ENCODE results near the gene BCAP31.

The BCAP31 gene

DNA sequence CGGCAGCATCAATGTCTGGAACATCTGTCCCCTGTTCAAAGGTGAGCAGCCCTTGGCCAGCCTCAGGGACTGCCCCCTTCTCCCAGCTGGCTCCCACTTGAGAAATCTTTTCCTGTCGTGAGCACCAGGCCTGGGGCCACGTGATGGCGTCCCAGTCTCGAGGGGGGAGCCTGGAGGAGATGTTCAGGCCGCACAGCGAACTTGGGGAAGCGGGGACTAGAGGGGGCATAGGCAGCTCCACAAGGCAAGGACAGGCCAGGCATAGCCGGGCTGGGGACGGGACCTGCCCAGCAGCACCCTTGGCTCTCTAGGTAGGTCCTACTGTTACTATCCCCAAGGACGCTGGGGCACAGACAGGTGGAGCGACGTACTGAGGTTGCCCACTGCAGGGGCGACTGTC lies 33.7 kb downstream of the BCAP31 start:
- H3K27ac ChIP-seq (ENCODE audit: low read depth, low read length), result no peak overlapping the region
- H3K27me3 ChIP-seq (ENCODE audit: control insufficient read depth in 5 of 5, insufficient read depth in 4 of 5, low read length in 5 of 5), result peaks cover 4 to 16% (median 10%) of the 10 kb centered on the region in 5 donors
- peaks cover 0 to 3% (median 0%) of the 10 kb centered on the region in 5 donors for H3K36me3 ChIP-seq (ENCODE audit: control insufficient read depth in 5 of 5, insufficient read depth in 5 of 5, low read length in 5 of 5)
- H3K9me3 ChIP-seq (ENCODE audit: control insufficient read depth in 5 of 5, low read length in 5 of 5), result no peaks in the 10 kb centered on the region
- H3K4me1 ChIP-seq (ENCODE audit: control insufficient read depth in 5 of 5, insufficient read depth in 5 of 5, low read length in 5 of 5), result peaks cover 0 to 24% (median 11%) of the 10 kb centered on the region in 5 donors
- H3K9ac ChIP-seq (ENCODE audit: low read length in 5 of 5), result no peak overlapping the region
- H3K4me3 ChIP-seq (ENCODE audit: low read depth in 1 of 5, low read length in 5 of 5), result no peak overlapping the region

DNA sequence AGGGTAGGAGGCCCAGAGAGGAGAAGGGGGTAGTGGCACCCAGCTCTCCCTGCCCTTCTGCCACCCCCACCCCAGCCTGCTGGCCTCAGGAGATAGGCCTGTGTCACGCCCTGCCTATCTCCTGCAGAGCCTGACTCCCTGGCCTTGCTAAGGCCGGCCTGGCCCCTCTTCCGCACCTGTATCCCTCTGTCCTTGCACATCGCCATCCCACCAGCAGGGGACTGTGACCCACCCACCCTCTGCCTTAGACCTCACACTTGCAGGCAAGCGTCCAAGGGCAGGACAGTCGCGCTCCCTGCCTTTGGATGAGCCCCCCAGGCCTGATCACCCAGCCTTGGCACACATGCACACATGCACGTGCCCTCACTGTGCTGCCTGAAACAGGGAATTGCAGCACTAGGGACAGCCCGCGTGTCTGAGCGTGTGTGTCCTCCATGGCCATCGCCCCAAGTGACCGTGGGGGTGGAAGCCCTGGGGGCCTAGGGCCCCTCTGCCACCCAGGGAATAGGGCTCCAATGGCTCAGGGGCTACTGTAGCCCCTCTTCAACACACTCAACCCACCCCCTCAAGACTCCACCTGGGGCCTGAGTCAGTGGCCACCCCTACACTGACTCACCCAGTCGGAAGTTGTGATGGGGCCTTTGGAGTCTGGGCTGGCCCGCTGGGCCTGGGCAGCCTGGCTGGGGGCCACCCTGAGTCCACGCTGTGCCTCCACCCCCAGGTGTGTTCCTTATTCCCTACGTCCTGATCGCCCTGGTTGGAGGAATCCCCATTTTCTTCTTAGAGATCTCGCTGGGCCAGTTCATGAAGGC lies 34.3 kb downstream of the BCAP31 start:
- Histone ChIP-seq H3K9me3 (ENCODE audit: control insufficient read depth in 5 of 5, low read length in 5 of 5) (no peaks in the 10 kb centered on the region), H3K4me3 (ENCODE audit: low read depth in 1 of 5, low read length in 5 of 5) (peak overlapping the region in 1 of 5 donors; percentile 44), H3K27me3 (ENCODE audit: control insufficient read depth in 5 of 5, insufficient read depth in 4 of 5, low read length in 5 of 5) (peaks cover 4 to 17% (median 11%) of the 10 kb centered on the region in 5 donors), H3K27ac (ENCODE audit: low read depth, low read length) (no peak overlapping the region), H3K4me1 (ENCODE audit: control insufficient read depth in 5 of 5, insufficient read depth in 5 of 5, low read length in 5 of 5) (peaks cover 0 to 24% (median 11%) of the 10 kb centered on the region in 5 donors), H3K36me3 (ENCODE audit: control insufficient read depth in 5 of 5, insufficient read depth in 5 of 5, low read length in 5 of 5) (peaks cover 0 to 3% (median 0%) of the 10 kb centered on the region in 5 donors), H3K9ac (ENCODE audit: low read length in 5 of 5) (no peak overlapping the region)

DNA sequence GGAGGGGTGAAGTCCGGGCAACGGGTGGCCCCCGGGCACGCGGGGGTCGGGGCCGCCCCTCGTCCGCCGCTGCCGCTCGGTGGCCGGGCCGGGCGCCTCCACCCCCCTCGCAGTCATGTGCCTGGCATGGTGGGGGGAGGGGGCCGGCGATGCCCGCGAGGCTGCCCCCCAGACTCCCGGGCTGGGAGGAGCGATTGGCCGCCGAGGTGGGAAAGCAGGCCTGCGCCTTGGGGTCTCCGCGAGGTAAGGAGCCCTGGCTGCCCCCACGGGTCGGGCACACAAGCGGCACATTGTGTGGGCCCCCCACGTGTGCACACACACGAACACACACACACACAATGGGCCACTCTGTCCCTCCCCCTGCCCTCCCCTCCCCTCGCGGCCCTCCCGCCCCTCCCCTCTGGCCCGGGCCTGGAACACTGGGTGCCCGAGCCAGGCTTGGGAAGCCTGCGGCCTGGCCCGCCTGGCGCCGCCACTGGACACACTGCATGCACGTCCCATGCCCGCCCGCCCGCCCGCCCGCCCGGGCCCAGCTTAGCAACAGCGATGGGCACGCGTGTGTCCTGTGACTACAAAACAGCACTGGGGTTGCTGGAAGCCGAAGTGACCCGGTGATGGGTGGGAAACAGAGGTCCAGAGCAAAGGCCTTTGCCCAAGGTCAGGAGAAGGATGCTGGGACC lies 35.1 kb downstream of the BCAP31 start:
- no peak overlapping the region for H3K9ac ChIP-seq (ENCODE audit: low read length in 5 of 5)
- H3K27me3 ChIP-seq (ENCODE audit: control insufficient read depth in 5 of 5, insufficient read depth in 4 of 5, low read length in 5 of 5), result peaks cover 4 to 22% (median 12%) of the 10 kb centered on the region in 5 donors
- no peaks in the 10 kb centered on the region for H3K36me3 ChIP-seq (ENCODE audit: control insufficient read depth in 5 of 5, insufficient read depth in 5 of 5, low read length in 5 of 5)
- no peak overlapping the region for H3K27ac ChIP-seq (ENCODE audit: low read depth, low read length)
- peaks cover 0 to 24% (median 11%) of the 10 kb centered on the region in 5 donors for H3K4me1 ChIP-seq (ENCODE audit: control insufficient read depth in 5 of 5, insufficient read depth in 5 of 5, low read length in 5 of 5)
- H3K9me3 ChIP-seq (ENCODE audit: control insufficient read depth in 5 of 5, low read length in 5 of 5), result peaks cover 0 to under 1% (median 0%) of the 10 kb centered on the region in 5 donors
- peak overlapping the region in 2 of 5 donors; percentile 44 to 52 for H3K4me3 ChIP-seq (ENCODE audit: low read depth in 1 of 5, low read length in 5 of 5)

DNA sequence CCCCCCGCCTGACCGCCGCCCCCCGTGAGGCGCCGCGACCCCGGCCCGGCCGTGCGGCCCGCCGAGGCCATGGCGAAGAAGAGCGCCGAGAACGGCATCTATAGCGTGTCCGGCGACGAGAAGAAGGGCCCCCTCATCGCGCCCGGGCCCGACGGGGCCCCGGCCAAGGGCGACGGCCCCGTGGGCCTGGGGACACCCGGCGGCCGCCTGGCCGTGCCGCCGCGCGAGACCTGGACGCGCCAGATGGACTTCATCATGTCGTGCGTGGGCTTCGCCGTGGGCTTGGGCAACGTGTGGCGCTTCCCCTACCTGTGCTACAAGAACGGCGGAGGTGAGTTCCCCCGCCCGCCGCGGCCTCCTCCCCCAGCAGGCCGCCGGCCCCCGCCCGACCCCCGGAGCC lies 35.7 kb downstream of the BCAP31 start:
- Histone ChIP-seq H3K36me3 (ENCODE audit: control insufficient read depth in 5 of 5, insufficient read depth in 5 of 5, low read length in 5 of 5) (no peaks in the 10 kb centered on the region), H3K27ac (ENCODE audit: low read depth, low read length) (no peak overlapping the region), H3K4me3 (ENCODE audit: low read depth in 1 of 5, low read length in 5 of 5) (peak overlapping the region in 3 of 5 donors; percentile 22 to 52 (median 51)), H3K9ac (ENCODE audit: low read length in 5 of 5) (no peak overlapping the region), H3K27me3 (ENCODE audit: control insufficient read depth in 5 of 5, insufficient read depth in 4 of 5, low read length in 5 of 5) (peaks cover 4 to 23% (median 12%) of the 10 kb centered on the region in 5 donors), H3K9me3 (ENCODE audit: control insufficient read depth in 5 of 5, low read length in 5 of 5) (peaks cover 0 to 6% (median 0%) of the 10 kb centered on the region in 5 donors), H3K4me1 (ENCODE audit: control insufficient read depth in 5 of 5, insufficient read depth in 5 of 5, low read length in 5 of 5) (peaks cover 0 to 24% (median 11%) of the 10 kb centered on the region in 5 donors)

DNA sequence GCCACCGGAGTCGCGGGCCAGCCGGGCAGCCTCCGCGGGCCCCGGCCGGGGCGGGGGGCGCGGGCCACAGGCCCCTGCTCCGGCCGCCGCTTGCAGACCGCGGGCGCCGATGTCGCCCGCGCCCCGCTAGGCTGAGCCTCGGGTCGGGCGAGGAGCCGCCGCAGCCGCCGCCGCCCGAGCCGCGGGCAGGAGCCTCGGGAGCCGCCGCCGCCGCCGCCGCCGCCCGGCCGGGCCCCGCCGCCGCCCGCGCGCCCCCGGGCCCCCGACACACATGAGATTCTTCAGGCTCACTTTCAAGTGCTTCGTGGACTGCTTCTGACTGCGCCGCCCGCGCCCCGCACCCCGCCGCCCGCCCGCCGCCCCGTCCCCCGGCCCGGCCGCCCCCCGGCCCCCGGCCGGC lies 36.1 kb downstream of the BCAP31 start:
- H3K4me3 ChIP-seq (ENCODE audit: low read depth in 1 of 5, low read length in 5 of 5), result no peak overlapping the region
- H3K27ac ChIP-seq (ENCODE audit: low read depth, low read length), result no peak overlapping the region
- H3K4me1 ChIP-seq (ENCODE audit: control insufficient read depth in 5 of 5, insufficient read depth in 5 of 5, low read length in 5 of 5), result peaks cover 0 to 24% (median 11%) of the 10 kb centered on the region in 5 donors

DNA sequence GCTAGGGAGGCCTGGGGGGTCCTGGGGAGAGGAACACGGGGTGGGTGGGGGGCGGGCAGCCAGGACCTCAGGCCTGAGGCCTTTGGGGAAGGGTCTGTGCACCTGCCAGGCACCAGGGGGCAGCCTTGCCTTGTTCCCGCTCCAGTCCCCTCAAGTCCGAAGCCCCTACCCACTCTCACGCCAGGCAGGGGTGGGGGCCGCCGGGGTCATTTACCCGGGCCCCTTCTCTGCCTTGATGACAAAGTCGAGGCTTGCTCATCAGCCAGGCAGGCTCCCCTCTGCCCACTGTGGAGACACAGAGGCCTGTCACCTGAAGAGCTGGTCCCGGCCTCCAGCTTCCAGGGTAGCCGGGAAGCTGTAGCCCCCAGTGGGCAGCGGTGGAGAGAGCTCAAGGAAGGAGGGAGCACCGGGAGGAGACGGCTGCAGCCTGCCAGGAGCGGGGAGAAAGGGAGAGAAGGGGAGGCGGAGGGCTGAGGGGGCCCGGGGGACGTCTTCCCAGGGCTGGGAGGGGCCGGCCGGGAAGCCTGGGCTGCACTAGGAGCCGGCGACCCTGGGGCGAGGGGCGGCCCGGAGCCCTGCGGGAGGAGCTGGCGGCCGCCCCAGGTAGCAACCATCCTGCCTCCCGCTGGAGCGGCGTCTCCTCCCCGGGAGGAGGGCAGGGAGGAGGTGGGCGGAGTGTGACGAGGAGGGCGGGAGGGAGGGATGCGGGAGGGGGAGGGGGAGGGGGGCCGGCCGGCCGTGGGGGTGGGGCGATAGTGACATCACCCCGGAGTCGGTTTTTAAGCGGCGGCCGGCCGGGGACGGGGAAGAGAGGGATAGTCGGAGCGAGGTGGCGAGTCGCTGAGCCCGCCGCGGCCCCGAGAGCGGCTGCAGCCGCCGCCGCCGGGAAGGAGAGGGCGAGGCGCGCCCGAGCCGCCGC lies 36.8 kb downstream of the BCAP31 start, which contains the start of gene SLC6A8:
Gene SLC6A8 (plus strand): TSS at position 806 of the 919 bp plus-strand sequence. CDS start 649 bp downstream, outside the sequence.
- Histone ChIP-seq H3K27ac (ENCODE audit: low read depth, low read length) (no peak within 1 kb of the TSS), H3K9me3 (ENCODE audit: control insufficient read depth in 5 of 5, low read length in 5 of 5) (peaks cover 0 to 7% (median 0%) of the 10 kb centered on the region in 5 donors), H3K4me1 (ENCODE audit: control insufficient read depth in 5 of 5, insufficient read depth in 5 of 5, low read length in 5 of 5) (peaks cover 0 to 24% (median 11%) of the 10 kb centered on the region in 5 donors), H3K4me3 (ENCODE audit: low read depth in 1 of 5, low read length in 5 of 5) (peak within 1 kb of the TSS in 3 of 5 donors; percentile 22 to 52 (median 51)), H3K36me3 (ENCODE audit: control insufficient read depth in 5 of 5, insufficient read depth in 5 of 5, low read length in 5 of 5) (no peaks in the 10 kb centered on the region), H3K9ac (ENCODE audit: low read length in 5 of 5) (no peak within 1 kb of the TSS), H3K27me3 (ENCODE audit: control insufficient read depth in 5 of 5, insufficient read depth in 4 of 5, low read length in 5 of 5) (peaks cover 4 to 23% (median 12%) of the 10 kb centered on the region in 5 donors)

More for the DNA sequence above, 36.1 kb downstream of the BCAP31 start:
- Histone ChIP-seq H3K36me3 (ENCODE audit: control insufficient read depth in 5 of 5, insufficient read depth in 5 of 5, low read length in 5 of 5) (no peaks in the 10 kb centered on the region), H3K9me3 (ENCODE audit: control insufficient read depth in 5 of 5, low read length in 5 of 5) (peaks cover 0 to 7% (median 0%) of the 10 kb centered on the region in 5 donors), H3K27me3 (ENCODE audit: control insufficient read depth in 5 of 5, insufficient read depth in 4 of 5, low read length in 5 of 5) (peaks cover 4 to 23% (median 12%) of the 10 kb centered on the region in 5 donors), H3K9ac (ENCODE audit: low read length in 5 of 5) (no peak overlapping the region)

DNA sequence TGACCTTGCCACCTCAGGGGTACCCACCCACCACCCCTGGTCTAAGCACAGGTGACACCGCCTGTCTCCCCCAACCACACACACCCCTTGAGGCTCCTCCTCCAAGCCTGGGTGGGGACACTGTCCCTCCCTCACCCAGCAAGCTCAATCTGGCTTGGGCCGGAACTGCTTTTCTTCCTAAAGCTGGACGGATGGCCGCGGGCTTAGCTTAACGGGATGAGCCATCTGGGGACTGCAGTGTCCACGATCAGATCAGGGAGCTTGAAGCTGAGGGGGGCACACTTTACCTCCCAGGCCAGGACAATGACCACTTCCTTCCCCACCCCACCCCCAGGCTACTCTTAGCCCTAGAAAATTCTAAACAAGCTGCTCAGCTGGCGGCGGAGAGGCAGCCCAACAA lies 37.5 kb downstream of the BCAP31 start:
- Histone ChIP-seq H3K27me3 (ENCODE audit: control insufficient read depth in 5 of 5, insufficient read depth in 4 of 5, low read length in 5 of 5) (peaks cover 4 to 17% (median 12%) of the 10 kb centered on the region in 5 donors), H3K9me3 (ENCODE audit: control insufficient read depth in 5 of 5, low read length in 5 of 5) (peaks cover 0 to 7% (median 0%) of the 10 kb centered on the region in 5 donors), H3K4me3 (ENCODE audit: low read depth in 1 of 5, low read length in 5 of 5) (no peak overlapping the region), H3K27ac (ENCODE audit: low read depth, low read length) (no peak overlapping the region), H3K9ac (ENCODE audit: low read length in 5 of 5) (no peak overlapping the region), H3K4me1 (ENCODE audit: control insufficient read depth in 5 of 5, insufficient read depth in 5 of 5, low read length in 5 of 5) (peaks cover 0 to 23% (median 11%) of the 10 kb centered on the region in 5 donors), H3K36me3 (ENCODE audit: control insufficient read depth in 5 of 5, insufficient read depth in 5 of 5, low read length in 5 of 5) (no peaks in the 10 kb centered on the region)

DNA sequence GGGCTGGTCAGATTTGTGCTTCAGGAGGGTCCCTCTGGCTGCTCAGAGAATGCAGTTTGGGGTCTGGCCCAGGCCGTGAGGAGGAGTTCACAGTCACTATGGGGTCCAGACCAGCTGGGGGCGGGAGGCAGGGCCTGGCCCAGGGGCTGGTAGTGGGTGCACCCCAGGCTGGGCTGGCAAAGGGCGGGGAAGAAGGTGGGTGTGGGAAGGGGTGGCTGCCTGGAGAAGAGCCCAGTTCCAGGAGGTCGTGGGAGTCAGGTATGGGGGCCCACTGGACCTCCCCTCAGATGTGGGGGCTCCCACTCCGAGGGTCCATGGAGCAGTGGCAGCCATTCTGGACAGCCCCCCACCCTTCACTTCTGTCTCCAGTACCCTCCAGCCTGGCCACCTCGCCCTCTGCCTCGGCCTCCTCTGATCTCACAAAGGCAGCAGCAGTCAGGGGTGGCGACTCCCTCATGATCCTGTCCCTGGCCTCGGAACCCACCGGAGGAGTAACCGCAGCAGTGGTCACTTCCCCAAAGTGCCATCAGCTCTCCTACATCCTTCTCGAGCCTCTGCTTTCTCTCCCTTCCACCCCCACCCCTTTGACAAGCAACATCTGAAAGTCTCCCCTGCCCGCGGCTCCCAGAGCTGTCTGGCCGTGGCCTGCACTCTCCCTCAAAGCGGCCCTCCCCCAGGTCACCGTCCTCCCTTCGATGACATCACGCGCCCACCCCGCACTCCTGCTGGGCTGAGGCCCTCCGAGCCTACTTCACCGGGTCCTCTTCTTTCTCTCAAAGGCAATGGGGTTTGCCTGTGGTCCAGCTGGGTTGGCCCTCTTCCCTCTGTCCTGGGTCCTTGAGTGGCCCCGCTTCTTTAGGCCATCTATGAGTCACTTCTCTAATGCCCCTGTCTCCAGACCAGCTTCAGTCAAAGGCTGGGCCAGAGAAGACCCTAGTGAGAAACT lies 38.2 kb downstream of the BCAP31 start:
- Histone ChIP-seq H3K4me3 (ENCODE audit: low read depth in 1 of 5, low read length in 5 of 5) (no peak overlapping the region), H3K9ac (ENCODE audit: low read length in 5 of 5) (no peak overlapping the region), H3K4me1 (ENCODE audit: control insufficient read depth in 5 of 5, insufficient read depth in 5 of 5, low read length in 5 of 5) (peaks cover 0 to 17% (median 11%) of the 10 kb centered on the region in 5 donors), H3K9me3 (ENCODE audit: control insufficient read depth in 5 of 5, low read length in 5 of 5) (peaks cover 0 to 7% (median 0%) of the 10 kb centered on the region in 5 donors), H3K27me3 (ENCODE audit: control insufficient read depth in 5 of 5, insufficient read depth in 4 of 5, low read length in 5 of 5) (peaks cover 4 to 23% (median 12%) of the 10 kb centered on the region in 5 donors), H3K27ac (ENCODE audit: low read depth, low read length) (no peak overlapping the region), H3K36me3 (ENCODE audit: control insufficient read depth in 5 of 5, insufficient read depth in 5 of 5, low read length in 5 of 5) (no peaks in the 10 kb centered on the region)

Measured in subcutaneous abdominal adipose tissue (tissue), 5 donors.